C4-2B (cell line): Measurements from ENCODE around the gene EIF4A2.

Experiments
- ZFX ChIP-seq: fragments of 450-650 bp; IDR thresholded peaks from 2 replicates; pipeline ENCODE4 v1.6.1; 2017
- TF ChIP-seq, protein P1 (sequence below): fragments of 450-650 bp; conservative IDR thresholded peaks from 2 replicates; pipeline ENCODE4 v1.5.1; 2017; ENCODE audit warnings: mild to moderate bottlenecking

- TF ChIP-seq, protein P1, sequence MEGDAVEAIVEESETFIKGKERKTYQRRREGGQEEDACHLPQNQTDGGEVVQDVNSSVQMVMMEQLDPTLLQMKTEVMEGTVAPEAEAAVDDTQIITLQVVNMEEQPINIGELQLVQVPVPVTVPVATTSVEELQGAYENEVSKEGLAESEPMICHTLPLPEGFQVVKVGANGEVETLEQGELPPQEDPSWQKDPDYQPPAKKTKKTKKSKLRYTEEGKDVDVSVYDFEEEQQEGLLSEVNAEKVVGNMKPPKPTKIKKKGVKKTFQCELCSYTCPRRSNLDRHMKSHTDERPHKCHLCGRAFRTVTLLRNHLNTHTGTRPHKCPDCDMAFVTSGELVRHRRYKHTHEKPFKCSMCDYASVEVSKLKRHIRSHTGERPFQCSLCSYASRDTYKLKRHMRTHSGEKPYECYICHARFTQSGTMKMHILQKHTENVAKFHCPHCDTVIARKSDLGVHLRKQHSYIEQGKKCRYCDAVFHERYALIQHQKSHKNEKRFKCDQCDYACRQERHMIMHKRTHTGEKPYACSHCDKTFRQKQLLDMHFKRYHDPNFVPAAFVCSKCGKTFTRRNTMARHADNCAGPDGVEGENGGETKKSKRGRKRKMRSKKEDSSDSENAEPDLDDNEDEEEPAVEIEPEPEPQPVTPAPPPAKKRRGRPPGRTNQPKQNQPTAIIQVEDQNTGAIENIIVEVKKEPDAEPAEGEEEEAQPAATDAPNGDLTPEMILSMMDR = no peak
- TF ChIP-seq ZFX = no peak
Measured at GRCh38 chr3:186828340-186828739, 45.0 kb downstream of the EIF4A2 start.
